Testis (tissue), 2 donors: ENCODE measurements around the gene CNST.

Experiments
- CTCF ChIP-seq, 3 experiments: fragments of 450-650 bp in 2 of 3; fragments of 200-600 bp in 1 of 3; sonication (generic) in 1 of 3; IDR thresholded peaks; one replicate each; pipeline ENCODE4 v1.5.1; 2016 to 2019; ENCODE audit warnings: antibody characterized with exemption in 3 of 3, mild to moderate bottlenecking in 2 of 3, moderate library complexity in 1 of 3
- POLR2A ChIP-seq: fragments of 450-650 bp; IDR thresholded peaks from one replicate; pipeline ENCODE4 v1.6.1; 2017; ENCODE audit warnings: antibody characterized with exemption, mild to moderate bottlenecking, moderate library complexity

- TF ChIP-seq CTCF (IDR thresholded peaks at IDR 0.05) (no peak), POLR2A (no peak)
Observed at GRCh38 chr1:246680696-246681130, 114.5 kb downstream of the CNST start.
